Measurements from ENCODE around the gene PITPNM3.

GRCh38 chr17:6503641-6504195, 52.6 kb downstream of the PITPNM3 start:
- no peak for TF ChIP-seq POLR2AphosphoS5 (IDR thresholded peaks at IDR 0.05)
- TF ChIP-seq POLR2A (IDR thresholded peaks at IDR 0.05): no peak
- TF ChIP-seq CTCF (IDR thresholded peaks at IDR 0.05): no peak

Measured in transverse colon (tissue), 4 donors.